Measurements from ENCODE around the gene CNTN1. TPM values are rescaled to one million over a fixed set of nuclear protein-coding genes. Genes with fewer than 3 reads are reported as not detected.

Gene CNTN1
- total RNA-seq, 1 experiment from 2014 or later, result not detected

DNA sequence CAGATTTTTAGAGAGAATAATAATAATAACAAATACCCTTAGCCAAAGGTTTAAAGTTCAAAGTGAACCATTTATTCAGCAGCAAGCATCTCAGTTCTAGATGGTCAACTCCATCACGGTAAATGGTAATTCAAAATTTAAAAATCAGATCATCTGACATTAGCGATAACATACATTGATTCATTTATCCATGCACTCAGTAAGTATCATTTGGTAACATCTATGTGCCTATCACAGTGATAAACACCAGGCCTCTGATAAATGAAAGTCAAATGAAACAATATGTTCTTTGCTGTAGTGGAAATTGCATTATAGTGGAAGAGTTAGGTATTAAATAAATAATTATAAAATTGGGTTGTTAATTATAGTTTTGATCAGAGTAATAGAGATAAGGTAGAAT lies 108.8 kb downstream of the CNTN1 start:
- Histone ChIP-seq H3K4me3 (no peak overlapping the region), H3K9me3 (no peaks in the 10 kb centered on the region), H3K27me3 (no peaks in the 10 kb centered on the region), H3K36me3 (no peaks in the 10 kb centered on the region)
- no peak for DNase-seq

DNA sequence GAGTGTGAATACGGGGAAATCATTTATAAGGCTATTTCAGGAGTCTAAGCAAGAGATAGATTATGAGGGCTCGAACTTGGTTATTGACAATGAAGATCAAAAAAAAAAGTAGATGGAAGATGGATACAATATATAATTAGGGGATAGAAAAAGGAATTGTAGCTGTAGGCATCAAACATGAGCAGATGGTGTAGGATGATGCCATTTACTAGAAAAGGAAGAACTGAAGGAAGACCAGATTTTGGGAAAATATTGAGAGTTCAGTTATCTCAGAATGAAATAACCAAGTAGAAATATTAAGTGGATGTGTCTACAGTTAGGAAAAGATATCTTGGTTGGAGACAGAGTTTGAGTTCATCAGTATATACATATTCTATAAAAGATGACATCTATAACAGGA lies 109.6 kb downstream of the CNTN1 start:
- Histone ChIP-seq H3K9me3 (no peaks in the 10 kb centered on the region), H3K27me3 (no peaks in the 10 kb centered on the region), H3K4me3 (no peak overlapping the region), H3K36me3 (no peaks in the 10 kb centered on the region)
- DNase-seq, result no peak

DNA sequence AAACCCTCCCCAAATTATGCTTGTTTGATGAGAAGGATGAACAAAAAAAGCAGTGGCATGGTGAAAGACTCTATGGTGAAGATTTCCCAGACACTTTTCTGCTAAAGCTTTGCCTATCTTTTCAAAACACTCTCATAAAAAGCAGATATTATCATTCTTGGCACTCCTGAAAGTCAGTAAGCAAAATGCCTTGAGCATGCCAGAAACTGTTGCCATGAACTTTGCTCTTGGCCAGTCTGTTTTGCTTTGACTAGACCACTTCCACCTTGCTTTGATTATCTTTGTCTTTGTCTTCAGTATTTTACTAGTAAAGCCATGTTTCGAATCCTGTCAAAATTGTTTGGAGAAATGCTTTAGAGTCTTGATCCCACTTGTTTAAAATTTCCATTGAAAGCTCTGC lies 110.4 kb downstream of the CNTN1 start:
- no peaks in the 10 kb centered on the region for H3K9me3 ChIP-seq
- no peak for DNase-seq
- no peaks in the 10 kb centered on the region for H3K27me3 ChIP-seq

DNA sequence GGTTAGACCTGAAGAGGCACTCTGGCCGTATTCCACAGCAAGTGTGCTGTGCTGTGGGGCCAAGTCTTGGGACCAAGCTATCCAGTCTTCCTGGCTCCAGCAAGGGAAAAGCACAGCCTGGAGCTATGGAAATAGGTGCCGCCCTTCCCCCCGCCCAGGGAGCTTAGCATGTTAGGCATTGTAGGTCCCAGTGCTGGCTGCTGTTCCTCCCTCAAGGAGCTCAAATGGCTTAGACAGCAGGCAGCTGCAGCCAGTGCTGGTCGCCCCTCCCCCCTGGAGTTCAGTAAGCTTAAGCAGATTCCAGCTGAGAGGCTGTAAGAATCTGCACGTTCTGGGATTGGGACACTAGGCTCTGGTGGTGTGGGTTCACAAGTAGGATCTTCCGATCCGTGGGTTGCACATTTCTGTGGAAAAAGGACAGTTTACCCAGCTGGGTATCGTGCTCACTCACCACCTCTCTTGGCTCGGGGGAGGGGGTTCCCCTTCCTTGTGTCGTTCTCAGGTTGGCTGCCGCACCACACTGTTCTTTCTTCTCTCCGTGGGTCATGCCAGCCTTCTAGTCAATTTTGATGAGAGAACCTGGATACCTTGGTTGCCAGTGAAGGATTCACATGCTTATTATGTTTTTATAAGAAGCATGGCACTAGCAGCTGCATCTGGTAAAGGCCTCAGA lies 127.3 kb downstream of the CNTN1 start:
- DNase-seq, result no peak

More for the DNA sequence above, 110.4 kb downstream of the CNTN1 start:
- no peaks in the 10 kb centered on the region for H3K36me3 ChIP-seq
- H3K4me3 ChIP-seq, result no peak overlapping the region

DNA sequence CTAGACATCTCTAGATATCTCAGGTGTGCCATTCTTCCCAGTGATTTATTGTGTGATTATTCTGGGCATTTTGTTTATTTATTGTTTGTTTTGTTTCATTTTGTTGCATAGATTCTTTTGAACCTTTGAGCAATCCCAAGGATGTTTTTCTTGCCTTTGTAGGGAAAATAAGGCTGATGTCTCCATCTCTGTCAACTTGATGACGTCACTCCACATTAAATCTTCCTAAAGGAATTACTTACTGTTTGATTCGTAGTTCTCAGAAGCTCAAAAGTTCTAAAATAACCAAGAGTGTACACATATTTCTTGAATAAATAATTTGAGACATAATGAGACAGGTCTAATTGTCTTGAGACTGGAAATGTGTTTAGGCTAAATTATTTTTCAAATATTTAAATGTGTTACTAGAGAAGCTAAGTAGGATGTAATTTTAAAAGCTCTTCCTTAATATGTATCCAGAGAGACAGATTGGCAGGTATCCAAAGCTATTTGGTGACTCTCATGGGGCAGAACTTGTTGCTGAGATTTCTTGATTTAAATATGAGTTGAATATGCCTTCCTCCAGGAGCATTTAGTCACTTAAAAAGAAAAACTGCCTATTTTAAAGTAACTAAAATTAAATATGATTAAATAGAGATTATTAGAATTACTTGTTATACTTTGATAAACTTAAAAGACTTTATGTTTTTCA lies 128.7 kb downstream of the CNTN1 start:
- DNase-seq, result no peak
- no peaks in the 10 kb centered on the region for H3K27me3 ChIP-seq
- H3K36me3 ChIP-seq, result no peaks in the 10 kb centered on the region
- no peaks in the 10 kb centered on the region for H3K9me3 ChIP-seq
- no peak overlapping the region for H3K4me3 ChIP-seq

More for the DNA sequence above, 127.3 kb downstream of the CNTN1 start:
- H3K4me3 ChIP-seq, result no peak overlapping the region
- H3K36me3 ChIP-seq, result no peaks in the 10 kb centered on the region
- H3K9me3 ChIP-seq, result no peaks in the 10 kb centered on the region
- H3K27me3 ChIP-seq, result no peaks in the 10 kb centered on the region

DNA sequence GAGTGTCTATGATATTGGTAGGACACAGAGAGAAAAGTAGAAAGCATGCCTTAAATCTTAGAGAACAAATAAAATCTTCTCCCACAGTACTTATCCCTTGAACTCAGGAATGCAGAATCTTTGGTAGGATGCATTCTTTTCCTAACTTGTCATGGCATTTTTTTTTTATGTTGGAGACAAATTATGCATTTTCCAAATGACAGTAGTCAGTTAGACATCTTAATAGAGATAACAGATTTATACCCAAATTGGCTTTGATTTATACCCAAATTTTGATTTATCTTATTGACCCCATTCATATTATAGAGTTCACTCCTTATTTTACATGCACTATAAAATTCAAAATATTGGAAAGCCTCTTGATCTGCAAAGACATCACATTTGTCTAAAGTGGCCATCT lies 132.9 kb downstream of the CNTN1 start:
- Histone ChIP-seq H3K9me3 (no peaks in the 10 kb centered on the region), H3K27me3 (no peaks in the 10 kb centered on the region), H3K4me3 (no peak overlapping the region), H3K36me3 (no peaks in the 10 kb centered on the region)
- no peak for DNase-seq

DNA sequence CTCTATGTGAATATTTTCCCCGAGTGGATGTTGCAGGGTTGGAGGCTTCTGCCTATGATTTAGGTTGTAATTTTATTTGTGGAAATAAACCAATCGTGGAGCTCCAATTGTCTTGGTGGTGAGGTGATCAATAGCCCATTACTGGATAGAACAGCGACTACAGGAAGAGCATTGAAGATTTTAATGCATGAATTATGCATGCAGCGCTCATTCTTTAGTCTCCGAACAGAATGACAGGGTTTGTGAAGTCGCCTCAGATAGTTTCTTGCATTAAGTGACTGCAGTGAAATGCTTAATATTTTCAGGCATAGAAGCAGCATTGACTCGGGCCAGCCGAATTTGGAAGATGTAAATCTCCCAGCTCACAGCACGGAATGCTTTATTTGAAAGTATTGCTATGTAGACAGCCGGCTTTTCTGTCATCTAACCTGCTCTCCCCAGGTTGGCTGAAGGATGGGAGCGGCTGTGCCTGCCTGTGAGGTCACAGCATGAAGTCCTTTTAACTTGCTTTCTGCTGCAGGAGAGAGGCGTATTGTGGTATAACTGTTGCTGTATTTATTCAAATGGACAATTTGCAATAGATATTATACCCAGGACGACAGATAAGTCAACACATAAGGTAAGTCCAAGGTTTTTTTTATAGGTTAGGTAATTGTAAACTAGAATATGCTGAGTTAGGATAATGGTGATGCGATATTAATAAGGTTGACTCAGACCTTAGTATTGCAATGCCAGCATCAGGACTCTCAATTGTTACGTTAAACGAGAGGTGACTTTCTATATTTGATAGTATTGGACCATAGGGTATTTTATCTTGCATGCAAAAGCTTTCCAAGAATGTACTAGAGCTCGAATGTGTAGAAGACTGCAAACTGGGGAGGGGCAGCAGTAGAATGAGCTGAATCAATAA lies 135.7 kb downstream of the CNTN1 start:
- Histone ChIP-seq H3K27me3 (no peaks in the 10 kb centered on the region), H3K36me3 (no peaks in the 10 kb centered on the region), H3K9me3 (no peaks in the 10 kb centered on the region), H3K4me3 (no peak overlapping the region)
- no peak for DNase-seq

DNA sequence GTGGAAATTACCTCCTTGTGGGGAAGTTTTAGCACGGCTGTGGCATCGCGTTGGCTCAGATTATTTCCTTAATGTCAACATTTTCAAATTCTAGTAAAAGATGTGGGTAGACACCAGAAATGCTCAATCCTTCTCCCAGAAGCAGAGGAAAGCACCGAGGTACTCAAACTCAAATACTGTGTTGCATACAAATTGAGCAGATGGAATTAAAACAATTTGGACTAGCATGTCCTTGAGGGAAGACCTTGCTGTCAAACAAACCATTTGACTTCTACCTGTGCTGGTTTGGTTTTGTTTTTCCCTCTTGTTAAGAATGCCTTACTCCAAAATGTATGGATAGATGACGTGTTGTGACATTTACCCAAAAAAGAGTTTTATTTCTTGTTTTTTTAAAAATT lies 136.4 kb downstream of the CNTN1 start:
- H3K9me3 ChIP-seq, result no peaks in the 10 kb centered on the region

DNA sequence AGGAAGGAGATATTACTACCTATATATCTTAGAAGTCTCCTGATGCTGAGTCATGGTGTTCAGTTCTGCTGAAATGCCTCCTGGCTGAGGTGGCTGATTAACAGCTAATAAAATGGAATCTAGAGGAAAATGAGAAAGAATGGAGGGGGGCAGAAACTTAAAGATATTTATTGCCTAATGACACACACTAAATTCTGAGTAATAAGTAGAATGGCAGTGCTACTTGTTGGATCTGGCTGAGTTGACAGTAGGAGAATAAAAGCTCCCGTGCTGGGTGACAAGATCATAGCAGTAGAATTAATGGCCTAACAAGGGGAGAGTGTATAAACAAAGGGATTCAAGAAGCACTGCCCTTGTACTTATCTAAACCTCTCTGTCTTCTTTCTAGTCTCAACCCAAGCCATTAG lies 137.5 kb downstream of the CNTN1 start:
- Histone ChIP-seq H3K36me3 (no peaks in the 10 kb centered on the region), H3K27me3 (no peaks in the 10 kb centered on the region), H3K9me3 (no peaks in the 10 kb centered on the region), H3K4me3 (no peak overlapping the region)
- DNase-seq, result no peak

More for the DNA sequence above, 136.4 kb downstream of the CNTN1 start:
- no peak overlapping the region for H3K4me3 ChIP-seq
- DNase-seq, result no peak
- no peaks in the 10 kb centered on the region for H3K36me3 ChIP-seq
- H3K27me3 ChIP-seq, result no peaks in the 10 kb centered on the region

DNA sequence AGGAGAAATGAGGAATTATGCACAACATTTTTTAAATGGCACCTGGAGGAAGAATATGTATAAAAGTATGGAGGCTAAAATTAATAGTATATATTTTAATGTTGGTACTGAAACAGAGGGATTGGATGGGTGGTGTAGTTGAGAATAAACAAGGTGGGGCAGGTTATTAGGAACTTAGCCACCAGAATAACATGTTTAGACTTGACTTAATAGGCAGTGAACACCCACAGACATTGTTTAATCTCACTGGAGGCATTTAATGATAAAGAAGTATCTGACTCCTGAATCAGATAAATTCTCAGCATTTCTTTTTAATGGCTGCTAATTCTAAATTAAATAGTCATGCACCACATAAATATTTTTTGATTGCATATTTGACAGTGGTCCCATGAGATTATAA lies 139.7 kb downstream of the CNTN1 start:
- no peak for DNase-seq
- Histone ChIP-seq H3K36me3 (no peaks in the 10 kb centered on the region), H3K9me3 (no peaks in the 10 kb centered on the region), H3K27me3 (no peaks in the 10 kb centered on the region; the same call in 1 of the 2 replicates), H3K4me3 (no peak overlapping the region)

DNA sequence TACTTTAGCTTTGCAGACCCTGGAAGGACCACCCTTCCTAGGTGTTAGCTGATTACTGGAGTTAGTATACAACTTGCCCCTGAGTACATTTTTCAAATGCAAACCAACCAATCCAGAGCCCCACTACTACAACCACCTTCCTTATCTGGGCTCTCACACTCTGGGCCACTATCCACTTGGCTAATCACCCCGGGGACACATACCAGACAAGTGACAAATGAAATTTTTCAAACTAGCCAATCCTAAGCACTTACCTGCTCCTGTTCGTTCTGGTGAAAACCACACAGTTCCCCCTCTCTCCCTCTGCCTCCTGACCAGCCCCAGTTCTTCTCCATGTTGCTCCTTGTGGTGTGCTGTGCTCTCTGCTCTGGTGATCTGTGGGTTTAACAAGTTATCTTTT lies 140.4 kb downstream of the CNTN1 start:
- Histone ChIP-seq H3K4me3 (no peak overlapping the region), H3K36me3 (no peaks in the 10 kb centered on the region)
- no peak for DNase-seq

DNA sequence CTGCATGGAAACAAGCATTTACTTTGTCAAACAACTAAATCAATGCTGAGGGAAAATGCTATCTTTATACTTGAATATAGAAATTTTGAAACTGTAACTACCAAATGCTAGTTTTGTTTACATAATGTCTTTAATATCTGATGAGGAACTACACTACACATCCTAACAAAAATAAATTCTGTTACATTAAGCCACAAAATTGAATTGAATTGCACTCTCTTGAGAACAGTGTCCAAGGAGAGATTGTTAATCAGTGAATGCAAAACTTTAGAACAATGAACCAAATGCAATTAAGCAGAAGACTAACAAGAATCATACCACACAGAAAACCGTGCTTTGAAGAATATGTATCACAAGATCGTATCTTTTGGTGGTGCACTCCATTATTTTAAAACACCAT lies 141.6 kb downstream of the CNTN1 start:
- DNase-seq, result no peak
- H3K36me3 ChIP-seq, result no peaks in the 10 kb centered on the region
- no peaks in the 10 kb centered on the region for H3K9me3 ChIP-seq
- H3K4me3 ChIP-seq, result no peak overlapping the region
- no peaks in the 10 kb centered on the region; the same call in 1 of the 2 replicates for H3K27me3 ChIP-seq

More for the DNA sequence above, 140.4 kb downstream of the CNTN1 start:
- Histone ChIP-seq H3K9me3 (no peaks in the 10 kb centered on the region), H3K27me3 (no peaks in the 10 kb centered on the region; the same call in 1 of the 2 replicates)

DNA sequence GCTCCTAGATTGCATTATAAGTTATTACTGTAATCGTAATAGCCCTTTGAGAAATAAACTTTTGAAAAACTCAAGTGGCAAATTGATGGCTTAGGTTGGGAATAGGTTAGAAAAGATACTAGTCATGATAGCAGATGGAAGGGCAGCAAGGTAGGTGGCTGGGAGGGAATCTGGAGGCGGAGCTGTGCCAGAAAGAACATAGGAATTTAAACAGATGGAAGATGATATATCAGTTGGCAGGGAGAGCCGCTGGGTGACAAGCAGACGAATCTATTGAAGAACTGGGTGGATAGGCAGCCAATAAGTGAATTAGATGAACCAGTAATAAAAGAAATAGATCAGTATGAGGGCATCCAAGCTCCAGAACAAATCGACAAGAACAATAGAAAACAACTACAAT lies 142.1 kb downstream of the CNTN1 start:
- DNase-seq, result no peak
- Histone ChIP-seq H3K9me3 (no peaks in the 10 kb centered on the region), H3K36me3 (no peaks in the 10 kb centered on the region), H3K4me3 (no peak overlapping the region), H3K27me3 (no peaks in the 10 kb centered on the region; the same call in 1 of the 2 replicates)

DNA sequence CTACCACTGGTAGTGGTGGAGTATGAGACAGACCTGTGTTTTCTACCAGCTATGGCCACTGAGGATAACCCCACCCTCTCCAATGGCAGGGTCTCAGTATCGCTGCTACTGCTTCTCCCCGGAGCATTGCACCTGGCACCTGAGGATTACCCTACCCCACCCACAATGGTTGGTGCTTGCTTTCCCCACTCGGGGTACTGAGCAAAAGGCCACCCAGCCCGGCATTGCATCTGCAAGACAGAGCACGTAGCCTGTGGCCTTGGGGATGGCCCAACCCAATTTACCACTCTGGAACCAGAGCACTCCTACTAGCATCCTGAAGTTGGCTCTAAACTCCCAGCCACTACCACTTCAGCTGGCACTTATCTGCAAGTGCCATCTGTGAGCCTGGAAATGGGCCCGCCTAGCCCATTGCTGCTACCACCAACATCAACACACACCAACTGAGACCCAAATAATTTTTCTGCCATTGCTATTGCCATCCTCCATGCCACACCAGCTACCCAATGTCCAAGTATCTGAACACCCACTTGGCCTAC lies 145.7 kb downstream of the CNTN1 start:
- no peak for DNase-seq
- no peaks in the 10 kb centered on the region; the same call in 1 of the 2 replicates for H3K27me3 ChIP-seq
- H3K36me3 ChIP-seq, result no peaks in the 10 kb centered on the region
- no peak overlapping the region for H3K4me3 ChIP-seq
- no peaks in the 10 kb centered on the region for H3K9me3 ChIP-seq

DNA sequence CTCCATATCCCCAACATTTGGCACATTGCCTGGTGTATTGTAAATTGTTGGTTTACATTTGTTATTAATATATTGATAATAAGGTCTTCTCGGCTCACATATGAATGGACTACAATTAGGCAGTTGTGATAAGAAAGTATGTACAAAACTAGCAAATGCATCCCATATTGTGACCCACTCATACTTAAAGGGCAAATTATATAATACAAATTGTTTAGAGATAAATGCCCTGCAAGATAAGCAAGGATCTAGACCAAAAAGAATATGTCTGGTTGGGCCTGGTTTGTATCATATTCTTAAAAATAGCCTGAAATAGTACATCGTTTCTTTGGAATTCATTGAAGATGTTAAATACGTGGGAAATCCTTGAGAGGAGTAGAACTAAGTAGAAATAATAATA lies 151.3 kb downstream of the CNTN1 start:
- Histone ChIP-seq H3K27me3 (no peaks in the 10 kb centered on the region), H3K4me3 (no peak overlapping the region), H3K9me3 (no peaks in the 10 kb centered on the region), H3K36me3 (no peaks in the 10 kb centered on the region)
- DNase-seq, result no peak

DNA sequence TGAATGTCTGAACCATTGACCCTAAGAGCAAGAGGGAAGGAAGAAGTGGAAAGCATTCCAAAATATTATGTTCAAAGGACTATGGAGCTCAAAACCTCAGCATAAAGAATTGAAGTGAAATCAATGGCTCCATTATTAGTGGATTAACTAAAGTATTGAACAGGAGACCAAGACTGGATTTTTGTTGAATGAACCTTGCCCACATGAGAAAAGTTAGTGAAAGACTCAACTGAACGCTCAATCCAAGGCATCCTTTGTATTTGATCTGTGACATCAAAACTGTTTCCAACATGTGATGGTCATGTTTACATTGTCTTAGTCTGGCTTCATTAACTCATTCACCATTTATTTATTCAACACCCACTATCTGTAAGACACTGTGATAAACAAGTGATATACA lies 161.0 kb downstream of the CNTN1 start:
- Histone ChIP-seq H3K9me3 (no peaks in the 10 kb centered on the region), H3K4me3 (no peak overlapping the region), H3K27me3 (no peaks in the 10 kb centered on the region), H3K36me3 (no peaks in the 10 kb centered on the region)
- DNase-seq, result no peak

DNA sequence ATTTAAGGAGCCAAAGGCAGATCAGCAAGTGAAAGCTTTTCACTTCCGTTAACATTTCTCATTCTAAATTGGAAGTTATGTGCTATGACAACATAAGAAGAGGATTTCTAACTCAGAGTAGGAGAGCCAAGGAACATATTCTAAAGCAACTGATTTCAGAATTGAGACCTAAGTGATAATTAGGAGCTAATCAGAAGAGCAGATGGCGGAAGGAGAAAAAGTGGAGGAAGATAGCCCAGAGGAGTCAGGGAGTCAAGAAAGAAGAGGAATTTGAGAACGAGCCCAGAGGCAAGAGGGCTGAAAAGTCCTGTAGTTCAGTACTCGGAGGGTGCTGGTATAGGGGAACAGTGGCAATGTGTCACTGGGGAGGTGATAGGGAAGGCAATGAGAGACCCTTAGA lies 162.4 kb downstream of the CNTN1 start:
- Histone ChIP-seq H3K4me3 (no peak overlapping the region), H3K9me3 (no peaks in the 10 kb centered on the region), H3K27me3 (no peaks in the 10 kb centered on the region), H3K36me3 (no peaks in the 10 kb centered on the region)
- DNase-seq, result no peak
